Endothelial cell of umbilical vein (primary cell): Measurements from ENCODE around the gene PGBD5. TPM values are rescaled to one million over a fixed set of nuclear protein-coding genes. Genes with fewer than 3 reads are reported as not detected.

Experiments used
- BruUV-seq: library from RNA; stranded (reverse); fragments of 400-500 nt; replicated peaks from 2 replicates; lab custom pipeline; 2021; lab: Mats Ljungman, UMichigan
- CTCF ChIA-PET: fragments of 300-600, 350-600 bp; sonication (Branson Sonifier 250); formaldehyde crosslinking; loops from one replicate; lab custom pipeline; 2021; ENCODE audit warnings: antibody characterized with exemption, inconsistent platforms; lab: Charles Lee
- POLR2A ChIA-PET: fragments of 300-600, 350-600 bp; sonication (Branson Sonifier 250); formaldehyde crosslinking; loops from one replicate; lab custom pipeline; 2021; ENCODE audit warnings: antibody characterized with exemption, inconsistent platforms; lab: Charles Lee
- DNase-seq: peaks from one replicate; pipeline ENCODE4 v3.0.0-alpha.2; 2011; ENCODE audit warnings: low read depth, low spot score
- FAIRE-seq: peaks from 2 replicates; lab custom pipeline; 2011; peaks lifted over from hg19 to GRCh38; lab: Jason Lieb, UNC
- H2AFZ ChIP-seq: 2 replicates; pipeline ENCODE4 v1.6.0; 2012; ENCODE audit warnings: low read depth, low read length, control low read depth, inconsistent platforms
- H3K27ac ChIP-seq: 2 replicates; pipeline ENCODE4 v1.5.1; 2011; ENCODE audit warnings: low read depth, mild to moderate bottlenecking, control low read depth, low read length, moderate library complexity; ENCODE audit not compliant: insufficient read depth
- H3K27me3 ChIP-seq, 2 experiments: 2 replicates each; pipeline versions ENCODE4 v1.6.0 to v1.6.1; 2011; ENCODE audit warnings: low read length in 2 of 2, mixed read lengths in 1 of 2; ENCODE audit not compliant: control insufficient read depth in 2 of 2, insufficient read depth in 2 of 2
- H3K36me3 ChIP-seq, 2 experiments: 2 replicates in 1 of 2; 3 replicates in 1 of 2; pipeline ENCODE4 v1.5.1; 2011; ENCODE audit warnings: low read length in 2 of 2, mild to moderate bottlenecking in 1 of 2, moderate library complexity in 1 of 2; ENCODE audit not compliant: control insufficient read depth in 2 of 2, insufficient read depth in 2 of 2; ENCODE audit errors: extremely low read depth in 1 of 2
- H3K4me1 ChIP-seq: 3 replicates; pipeline ENCODE4 v1.5.1; 2011; ENCODE audit warnings: mild to moderate bottlenecking, low read length; ENCODE audit not compliant: control insufficient read depth, insufficient read depth; ENCODE audit errors: extremely low read depth
- H3K4me2 ChIP-seq: 2 replicates; pipeline ENCODE4 v1.6.1; 2011; ENCODE audit warnings: low read length, control low read depth, mixed read lengths; ENCODE audit not compliant: insufficient read depth
- H3K4me3 ChIP-seq, 3 experiments: fragments of 200-600 bp in 1 of 3; sonication (generic), shearing (Covaris generic) in 1 of 3; replicated peaks in 1 of 3; 2 replicates each; pipeline ENCODE4 v1.5.1; 2011 to 2016; ENCODE audit warnings: control low read depth in 3 of 3, low read length in 3 of 3, mild to moderate bottlenecking in 2 of 3, inconsistent platforms in 1 of 3, low read depth in 1 of 3, moderate library complexity in 1 of 3; ENCODE audit not compliant: insufficient read depth in 1 of 3
- H3K79me2 ChIP-seq: 2 replicates; pipeline ENCODE4 v1.6.0; 2012; ENCODE audit warnings: low read length, inconsistent platforms; ENCODE audit not compliant: control insufficient read depth, insufficient read depth
- H3K9ac ChIP-seq: replicated peaks from 2 replicates; pipeline ENCODE3; 2011; ENCODE audit warnings: low read length, control low read depth; ENCODE audit not compliant: insufficient read depth; ENCODE audit errors: extremely low read depth
- H3K9me1 ChIP-seq: replicated peaks from 3 replicates; pipeline ENCODE4 v1.6.0; 2011; ENCODE audit warnings: mild to moderate bottlenecking, low read length; ENCODE audit not compliant: control insufficient read depth, insufficient read depth; ENCODE audit errors: extremely low read depth
- H3K9me3 ChIP-seq: replicated peaks from 2 replicates; pipeline ENCODE4 v1.5.1; 2012; ENCODE audit warnings: low read length, inconsistent platforms; ENCODE audit not compliant: control insufficient read depth, insufficient read depth
- H4K20me1 ChIP-seq: replicated peaks from 2 replicates; pipeline ENCODE3; 2011; ENCODE audit warnings: mild to moderate bottlenecking, low read length; ENCODE audit not compliant: control insufficient read depth, insufficient read depth; ENCODE audit errors: extremely low read depth
- CTCF ChIP-seq, 2 donors: IDR thresholded peaks; 1 replicate in 1 of 2; 2 replicates in 1 of 2; pipeline ENCODE4 v1.5.1; 2011; ENCODE audit warnings: low read length in 2 of 2, mild to moderate bottlenecking in 2 of 2, moderate library complexity in 2 of 2, control low read depth in 1 of 2, inconsistent platforms in 1 of 2, low read depth in 1 of 2; ENCODE audit not compliant: insufficient read depth in 1 of 2; ENCODE audit errors: extremely low read depth in 1 of 2
- EZH2 ChIP-seq: IDR thresholded peaks from 2 replicates; pipeline ENCODE4 v1.6.1; 2012; ENCODE audit warnings: borderline replicate concordance, low read depth, mild to moderate bottlenecking, moderate library complexity, low read length, inconsistent platforms; ENCODE audit not compliant: severe bottlenecking
- FOS ChIP-seq: IDR thresholded peaks from 2 replicates; pipeline ENCODE4 v1.6.1; 2011; ENCODE audit warnings: mild to moderate bottlenecking, low read length, moderate library complexity, borderline replicate concordance; ENCODE audit not compliant: insufficient read depth
- GATA2 ChIP-seq: IDR thresholded peaks from 2 replicates; pipeline ENCODE4 v1.7.0; 2011; ENCODE audit warnings: low read depth, mild to moderate bottlenecking, moderate library complexity, mixed read lengths, low read length; ENCODE audit not compliant: insufficient read length, insufficient read depth
- POLR2A ChIP-seq: IDR thresholded peaks from 2 replicates; pipeline ENCODE4 v1.6.1; 2012; ENCODE audit warnings: low read depth, mild to moderate bottlenecking, control low read depth, low read length
- dilution Hi-C: fragments of 300-500 bp; cut with MboI; formaldehyde crosslinking; loops from one replicate; pipeline ENCODE4 v1.15.0; 2019; ENCODE audit warnings: low sequenced_read_pairs; ENCODE audit not compliant: extremely low pct_ligation_motif_present
- intact Hi-C: fragments of 100-400 bp; cut with micrococcal nuclease; formaldehyde crosslinking; loops from one replicate; pipeline ENCODE4 v1.10.0; 2022
- polyA plus RNA-seq, 4 experiments: library from polyadenylated mRNA; depleted of rRNA in 3 of 4; stranded (reverse) in 3 of 4; unstranded in 1 of 4; fragments of >200 nt; gene quantifications; 2 replicates each; pipeline versions ENCODE4 v1.2.1 to v1.2.3, GENCODE V29; 2011 to 2012; ENCODE audit warnings: missing spikeins in 1 of 4
- total RNA-seq: library from RNA; stranded (reverse); gene quantifications from 2 replicates; pipeline ENCODE4 v1.2.3, GENCODE V29; 2021

Gene PGBD5
- total and polyA plus RNA-seq, 2 donors (not counting 3 experiments of a cell fraction or from before 2014, with no cell fraction given) = 0.03 TPM; not detected in 1

GRCh38 chr1:230278376-230278775 is 147.8 kb downstream of the PGBD5 start:
- intact Hi-C loops (no loop called here), dilution Hi-C loops (no loop called here)
- no peak overlapping the region for H3K4me3 ChIP-seq
- H3K9me1 ChIP-seq = no peaks in the 10 kb centered on the region
- H4K20me1 ChIP-seq = no peaks in the 10 kb centered on the region
- no peaks in the 10 kb centered on the region for H3K27me3 ChIP-seq
- no peak for TF ChIP-seq CTCF (IDR thresholded peaks at IDR 0.05; ENCODE audit: extremely low read depth in 1 of 2, insufficient read depth in 1 of 2, low read depth in 1 of 2, low read length in 2 of 2)
- ChIA-PET CTCF (no interaction called here), POLR2A (no interaction called here)
- no peak overlapping the region for H3K27ac ChIP-seq
- FAIRE-seq = no peak
- no peak overlapping the region for H3K9ac ChIP-seq
- no peaks in the 10 kb centered on the region for H3K79me2 ChIP-seq
- H3K36me3 ChIP-seq = peaks cover 0 to 5% of the 10 kb centered on the region in 2 experiments
- H3K4me1 ChIP-seq = peaks cover 15% of the 10 kb centered on the region
- DNase-seq = no peak
- H3K9me3 ChIP-seq = no peaks in the 10 kb centered on the region
- H3K4me2 ChIP-seq = no peak overlapping the region
- no peak overlapping the region for H2AFZ ChIP-seq
- BruUV-seq = no TSS peak

- no peaks in the 10 kb centered on the region for H3K79me2 ChIP-seq
- no peak overlapping the region for H3K4me3 ChIP-seq
- H3K4me1 ChIP-seq = peaks cover 15% of the 10 kb centered on the region
- no peak overlapping the region for H3K9ac ChIP-seq
- H4K20me1 ChIP-seq = no peaks in the 10 kb centered on the region
- ChIA-PET CTCF (interaction anchor here (0.9 kb wide), 1 partner anchor 9 kb away, joined by 3 read pairs; no protein-coding TSS in a partner anchor), POLR2A (no interaction called here)
- no peak for FAIRE-seq
- intact Hi-C loops = no loop called here
- TF ChIP-seq POLR2A (no peak), EZH2 (no peak), CTCF (IDR thresholded peaks at IDR 0.05; ENCODE audit: extremely low read depth in 1 of 2, insufficient read depth in 1 of 2, low read depth in 1 of 2, low read length in 2 of 2) (no peak), FOS (no peak), GATA2 (no peak)
- H3K4me2 ChIP-seq = no peak overlapping the region
- peaks cover 0 to 5% of the 10 kb centered on the region in 2 experiments for H3K36me3 ChIP-seq
- H2AFZ ChIP-seq = no peak overlapping the region
- no peaks in the 10 kb centered on the region for H3K9me3 ChIP-seq
- H3K9me1 ChIP-seq = no peaks in the 10 kb centered on the region
- BruUV-seq = no TSS peak
- H3K27me3 ChIP-seq = no peaks in the 10 kb centered on the region
- DNase-seq = no peak
- no peak overlapping the region for H3K27ac ChIP-seq
- dilution Hi-C loops = no loop called here
Measured at GRCh38 chr1:230277201-230278025, 148.7 kb downstream of the PGBD5 start.
